K562 (cell line): ENCODE measurements around the gene HRCT1. TPM values are rescaled to one million over a fixed set of nuclear protein-coding genes. Genes with fewer than 3 reads are reported as not detected.

Experiments used
- ATAC-seq: fragments of 200-7000 bp; cut with Tn5 transposase; 3 replicates; pipeline ENCODE4 v1.9.1; 2020; ENCODE audit warnings: moderate library complexity
- BruUV-seq: library from RNA; stranded (reverse); fragments of 400-500 nt; replicated peaks from 2 replicates; lab custom pipeline; 2021; lab: Mats Ljungman, UMichigan
- CTCF ChIA-PET: fragments of 300-600 bp; formaldehyde crosslinking; extraction: SDS; loops from one replicate; lab custom pipeline; 2021; ENCODE audit warnings: low intra/inter-chr PET ratio; lab: Yijun Ruan, JAX
- POLR2A ChIA-PET: fragments of 300-600, 350-650 bp; sonication (Branson Sonifier 250); formaldehyde crosslinking; extraction: SDS; loops from one replicate; lab custom pipeline; 2021; ENCODE audit warnings: antibody characterized with exemption, inconsistent platforms; lab: Yijun Ruan, JAX
- DNase-seq, 4 experiments: peaks; one replicate each; pipeline versions ENCODE4 v3.0.0 to v3.0.0-alpha.2; 2011 to 2018; ENCODE audit warnings: low spot score in 3 of 4, mixed read lengths in 3 of 4; ENCODE audit errors: extremely low read depth in 1 of 4
- FAIRE-seq: peaks from 2 replicates; lab custom pipeline; 2011; peaks lifted over from hg19 to GRCh38; lab: Jason Lieb, UNC
- H2AFZ ChIP-seq: 2 replicates; pipeline ENCODE4 v1.6.0; 2011; ENCODE audit warnings: low read depth, low read length, control low read depth, inconsistent platforms
- H3K27ac ChIP-seq: fragments of 200-600 bp; 3 replicates; pipeline ENCODE4 v1.8.0; 2011; ENCODE audit warnings: low read depth, mild to moderate bottlenecking, control low read depth, inconsistent platforms, low read length, moderate library complexity, mixed read lengths; ENCODE audit errors: extremely low read depth
- H3K27me3 ChIP-seq, 2 experiments: fragments of 300-600 bp in 1 of 2; 2 replicates in 1 of 2; 3 replicates in 1 of 2; pipeline versions ENCODE4 v1.6.0 to v1.8.0; 2011; ENCODE audit warnings: inconsistent platforms in 2 of 2, low read length in 2 of 2, mild to moderate bottlenecking in 1 of 2, mixed read lengths in 1 of 2, moderate library complexity in 1 of 2; ENCODE audit not compliant: control insufficient read depth in 2 of 2, insufficient read depth in 2 of 2
- H3K36me3 ChIP-seq: fragments of 300-600 bp; 3 replicates; pipeline ENCODE4 v1.8.0; 2011; ENCODE audit warnings: mild to moderate bottlenecking, low read length, inconsistent platforms; ENCODE audit not compliant: control insufficient read depth, insufficient read depth
- H3K4me1 ChIP-seq, 2 experiments: fragments of 200-600 bp in 1 of 2; replicated peaks in 1 of 2; 2 replicates in 1 of 2; 3 replicates in 1 of 2; pipeline versions ENCODE4 v1.5.1 to v1.8.0; 2011; ENCODE audit warnings: inconsistent platforms in 2 of 2, low read length in 2 of 2, mild to moderate bottlenecking in 1 of 2, mixed read lengths in 1 of 2, moderate library complexity in 1 of 2; ENCODE audit not compliant: control insufficient read depth in 2 of 2, insufficient read depth in 2 of 2
- H3K4me2 ChIP-seq: 2 replicates; pipeline ENCODE4 v1.6.1; 2011; ENCODE audit warnings: low read length, control low read depth, inconsistent platforms, mixed read lengths; ENCODE audit not compliant: insufficient read depth
- H3K4me3 ChIP-seq: fragments of 200-600 bp; sonication (generic), shearing (Covaris generic); 2 replicates; pipeline ENCODE4 v1.5.1; 2016; ENCODE audit warnings: control low read depth, inconsistent platforms
- H3K79me2 ChIP-seq: fragments of 200-600 bp; 3 replicates; pipeline ENCODE4 v1.8.0; 2011; ENCODE audit warnings: low read length, inconsistent platforms; ENCODE audit not compliant: control insufficient read depth, insufficient read depth
- H3K9ac ChIP-seq, 2 experiments: 2 replicates each; pipeline versions ENCODE4 v1.6.0 to v1.6.1; 2011; ENCODE audit warnings: low read depth in 2 of 2, low read length in 2 of 2, control low read depth in 1 of 2, inconsistent platforms in 1 of 2, mild to moderate bottlenecking in 1 of 2, mixed read lengths in 1 of 2; ENCODE audit not compliant: insufficient read depth in 1 of 2
- H3K9me1 ChIP-seq: one replicate; pipeline ENCODE4 v1.6.0; 2011; ENCODE audit warnings: inconsistent platforms, mild to moderate bottlenecking, low read length, moderate library complexity; ENCODE audit not compliant: control insufficient read depth, insufficient read depth
- H3K9me3 ChIP-seq: replicated peaks from 2 replicates; pipeline ENCODE4 v1.5.1; 2011; ENCODE audit warnings: low read depth, low read length, inconsistent platforms; ENCODE audit not compliant: control insufficient read depth, insufficient read depth
- H4K20me1 ChIP-seq: replicated peaks from 2 replicates; pipeline ENCODE4 v1.6.1; 2011; ENCODE audit warnings: low read length, inconsistent platforms, mixed read lengths; ENCODE audit not compliant: control insufficient read depth, insufficient read depth
- ARID2 ChIP-seq: fragments of 450-650 bp; IDR thresholded peaks from 2 replicates; pipeline ENCODE4 v1.6.1; 2017; ENCODE audit warnings: antibody characterized with exemption, mild to moderate bottlenecking
- BRF2 ChIP-seq: IDR thresholded peaks from 3 replicates; pipeline ENCODE4 v1.6.1; 2011; ENCODE audit warnings: borderline replicate concordance, mild to moderate bottlenecking; ENCODE audit not compliant: insufficient read length, insufficient read depth
- GABPB1 ChIP-seq: sonication (generic); formaldehyde crosslinking; IDR thresholded peaks from 2 replicates; pipeline ENCODE4 v1.8.0; 2022; ENCODE audit warnings: mild to moderate bottlenecking, missing genetic modification reagents
- MITF ChIP-seq: IDR thresholded peaks from 2 replicates; pipeline ENCODE4 v1.6.1; 2014; ENCODE audit warnings: antibody characterized with exemption
- MTA3 ChIP-seq: fragments of 450-650 bp; formaldehyde crosslinking; IDR thresholded peaks from 2 replicates; pipeline ENCODE4 v1.6.1; 2017; ENCODE audit warnings: mild to moderate bottlenecking, borderline replicate concordance
- PML ChIP-seq: IDR thresholded peaks from 2 replicates; pipeline ENCODE4 v1.6.1; 2012; ENCODE audit warnings: low read length, inconsistent platforms
- RBM25 ChIP-seq: fragments of 200-400 bp; formaldehyde crosslinking; IDR thresholded peaks from 2 replicates; pipeline ENCODE4 v1.6.1; 2018; ENCODE audit warnings: low read length, low read depth, moderate library complexity; ENCODE audit not compliant: severe bottlenecking
- ZNF24 ChIP-seq: fragments of 450-650 bp; IDR thresholded peaks from 2 replicates; pipeline ENCODE4 v1.6.1; 2016
- ZNF253 ChIP-seq: fragments of 250-450 bp; sonication (Bioruptor Pico); conservative IDR thresholded peaks from 2 replicates; pipeline ENCODE4 v1.6.1; 2021; ENCODE audit warnings: mild to moderate bottlenecking
- ZNF766 ChIP-seq: fragments of 200-800 bp; sonication (Bioruptor generic); conservative IDR thresholded peaks from 2 replicates; pipeline ENCODE4 v1.6.1; 2016; ENCODE audit warnings: missing genetic modification characterization, missing compliant biosample characterization
- WGBS: fragments of 100-300 bp; shearing (Covaris generic); methylation state at CpG from one replicate; pipeline ENCODE4 v1.1.6; 2016; ENCODE audit warnings: low coverage, mixed read lengths; ENCODE audit not compliant: insufficient coverage; ENCODE audit errors: missing lambda C conversion rate; 5-methylcytosine and 5-hydroxymethylcytosine counted together
- in situ Hi-C: fragments of 300-500 bp; cut with MboI; formaldehyde crosslinking; loops from 4 replicates; pipeline ENCODE4 v1.15.0; 2018; ENCODE audit warnings: inconsistent platforms, mixed read lengths
- intact Hi-C: fragments of 100-400 bp; cut with micrococcal nuclease; formaldehyde crosslinking; loops from 2 replicates; pipeline ENCODE4 v1.14.2; 2022
- polyA plus RNA-seq, 8 experiments: library from polyadenylated mRNA; depleted of rRNA in 4 of 8; stranded (reverse) in 5 of 8; unstranded in 3 of 8; fragments of >200 nt; fragmentation: Nextera tagmentation in 2 of 8; fragmentation: Illumina TruSeq in 1 of 8; extraction: Ambion mirVana in 2 of 8; extraction: Trizol in 1 of 8; gene quantifications; 2 replicates each; pipeline versions ENCODE4 v1.2.1 to v1.2.3, GENCODE V29; 2011 to 2014; ENCODE audit warnings: inconsistent platforms in 1 of 8, missing spikeins in 1 of 8
- total RNA-seq, 7 experiments: library from RNA; depleted of rRNA in 6 of 7; stranded (reverse); fragments of >200 nt in 6 of 7; fragmentation: Illumina TruSeq in 2 of 7; extraction: Trizol in 2 of 7; gene quantifications; 2 replicates each; pipeline versions ENCODE4 v1.2.1 to v1.2.3, GENCODE V29; 2011 to 2021; ENCODE audit warnings: low replicate concordance in 1 of 7

The HRCT1 gene
- total and polyA plus RNA-seq, 9 of the 15 experiments (the other 6 are each of a cell fraction or from before 2014, with no cell fraction given): 0.40 TPM; not detected in 8

GRCh38 chr9:35911690-35912089 is 5.7 kb downstream of the HRCT1 start:
- no peak overlapping the region for H3K4me3 ChIP-seq
- H3K27ac ChIP-seq: no peak overlapping the region; the same call in 2 of the 3 replicates
- H3K4me1 ChIP-seq: peaks cover 30 to 47% of the 10 kb centered on the region in 2 experiments; a peak in 4 of 5 replicates
- ChIA-PET CTCF (interaction anchor here (1.4 kb wide), 1 partner anchor 34 kb away, joined by 5 read pairs; no protein-coding TSS in a partner anchor), POLR2A (interaction anchor here (0.6 to 1.3 kb wide), 3 partner anchors 8 to 152 kb away, joined by 3 to 4 read pairs (median 3); no protein-coding TSS in a partner anchor)
- no peaks in the 10 kb centered on the region for H3K9me1 ChIP-seq
- BruUV-seq: no TSS peak
- intact Hi-C loops: no loop called here
- no peak for DNase-seq
- H4K20me1 ChIP-seq: no peaks in the 10 kb centered on the region
- H3K27me3 ChIP-seq: no peaks in the 10 kb centered on the region
- TF ChIP-seq ARID2 (no peak), GABPB1 (CRISPR knock-in tag) (no peak)
- no peaks in the 10 kb centered on the region for H3K79me2 ChIP-seq
- peak overlapping the region in 1 of 2 experiments; percentile 43; a peak in 1 of 4 replicates for H3K9ac ChIP-seq
- no peak overlapping the region for H3K4me2 ChIP-seq
- no peaks in the 10 kb centered on the region for H3K36me3 ChIP-seq
- peak overlapping the region; percentile 46; the same call in 1 of the 2 replicates for H2AFZ ChIP-seq
- in situ Hi-C loops: no loop called here
- no peak for ATAC-seq
- H3K9me3 ChIP-seq: no peaks in the 10 kb centered on the region
- 87% methylated on average over 5 of the region's 10 CpGs for WGBS
- FAIRE-seq: no peak

GRCh38 chr9:35912791-35913400 is 6.9 kb downstream of the HRCT1 start:
- ATAC-seq (no peak), DNase-seq (no peak), FAIRE-seq (no peak)
- no peaks in the 10 kb centered on the region for H4K20me1 ChIP-seq
- CTCF ChIA-PET: interaction anchor here (0.6 kb wide), 1 partner anchor 346 kb away, joined by 3 read pairs; no protein-coding TSS in a partner anchor
- WGBS: 62% methylated on average over 3 of the region's 10 CpGs
- TF ChIP-seq ZNF253 (CRISPR knock-in tag) (no peak), PML (no peak), ZNF24 (peak; percentile 34; the same call in 1 of the 2 replicates), RBM25 (no peak), MTA3 (no peak), ZNF766 (CRISPR knock-in tag) (no peak), MITF (no peak), BRF2 (no peak)
- H3K9ac ChIP-seq: peak overlapping the region in 1 of 2 experiments; percentile 55; a peak in 2 of 4 replicates
- H3K4me3 ChIP-seq: no peak overlapping the region
- intact Hi-C loops (no loop called here), in situ Hi-C loops (no loop called here)
- peaks cover 41 to 48% of the 10 kb centered on the region in 2 experiments; a peak in 4 of 5 replicates for H3K4me1 ChIP-seq
- no TSS peak for BruUV-seq
- POLR2A ChIA-PET: interaction anchor here (3.3 kb wide), 1 partner anchor 12 kb away, joined by 20 read pairs; no protein-coding TSS in a partner anchor
- no peaks in the 10 kb centered on the region for H3K27me3 ChIP-seq
- H3K79me2 ChIP-seq: no peaks in the 10 kb centered on the region
- no peaks in the 10 kb centered on the region for H3K9me3 ChIP-seq
- H2AFZ ChIP-seq: no peak overlapping the region
- H3K4me2 ChIP-seq: no peak overlapping the region
- H3K27ac ChIP-seq: no peak overlapping the region; the same call in 2 of the 3 replicates
- no peaks in the 10 kb centered on the region for H3K36me3 ChIP-seq
- no peaks in the 10 kb centered on the region for H3K9me1 ChIP-seq
